ENCODE data around the gene ABCF1.
A peak's percentile ranks its signal among the peaks of the same experiment; 100 is the strongest.

ABCF1 gene

DNA sequence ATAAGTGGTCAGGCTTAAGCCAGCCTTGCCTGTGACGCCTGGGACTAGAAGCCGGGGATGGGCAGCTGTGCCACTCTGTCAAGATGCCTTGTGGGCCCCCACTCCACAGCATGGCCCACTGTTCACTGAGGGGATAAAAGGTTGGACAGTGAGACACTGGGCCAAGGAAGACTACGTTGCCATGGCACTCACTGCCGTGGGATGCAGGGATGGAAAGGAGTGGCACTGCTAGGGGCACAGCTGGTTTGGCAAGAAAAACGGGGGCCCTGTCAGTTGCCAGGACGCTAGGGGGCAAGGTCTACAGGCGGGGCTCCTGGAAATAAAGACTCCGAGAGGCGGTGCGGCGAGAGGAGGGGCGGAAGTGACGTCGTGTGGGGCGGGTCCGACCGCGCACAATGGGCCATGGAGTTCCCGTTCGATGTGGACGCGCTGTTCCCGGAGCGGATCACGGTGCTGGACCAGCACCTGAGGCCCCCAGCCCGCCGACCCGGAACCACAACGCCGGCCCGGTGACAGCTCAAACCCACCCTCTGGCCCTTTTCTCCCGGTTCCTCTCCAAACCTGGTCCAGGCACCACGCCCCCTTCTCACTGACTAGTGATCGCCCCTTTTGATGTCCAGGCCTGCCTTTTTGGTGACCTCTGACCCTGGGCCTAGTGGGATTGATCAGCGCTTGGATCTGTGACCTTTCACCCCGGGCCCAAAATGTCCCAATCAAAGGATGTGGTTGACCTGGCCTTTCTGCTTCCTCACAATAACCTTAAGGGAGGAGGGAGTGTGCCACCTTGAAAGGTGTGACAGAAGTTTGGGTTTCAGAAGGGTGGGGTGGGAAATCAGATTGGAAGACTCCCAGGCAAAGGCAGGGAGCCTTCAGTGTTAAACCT, 55.5 kb downstream of the ABCF1 start, which contains the start of gene ATAT1:
Gene ATAT1, plus strand, starts transcription at position 391 of the 883 bp plus-strand sequence.
- peak; percentile 36 for TF ChIP-seq CTCF (IDR thresholded peaks at IDR 0.05; ENCODE audit: insufficient read depth, missing control alignments)
- FAIRE-seq = no peak
- peak; percentile 82 for DNase-seq (ENCODE audit: insufficient read length, low spot score)

DNA sequence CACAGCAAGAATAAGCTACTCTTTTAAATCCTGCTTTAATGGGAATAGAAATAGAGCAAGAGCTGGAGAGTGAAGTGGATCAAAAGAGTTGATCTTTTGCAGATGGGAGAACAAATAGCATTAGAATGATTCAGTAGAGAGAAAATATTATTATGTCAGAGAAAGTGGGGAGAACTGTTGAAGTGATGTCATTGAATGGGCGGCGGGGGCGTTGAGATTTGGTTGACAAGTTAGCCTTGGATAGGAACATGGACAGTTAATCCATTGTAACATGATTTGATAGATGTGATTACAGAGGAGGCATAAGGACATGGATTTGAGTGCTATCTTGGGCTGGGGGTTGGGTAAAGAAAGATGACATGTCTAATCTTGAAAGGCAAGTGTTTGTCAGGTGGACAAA, 64.6 kb downstream of the ABCF1 start:
- TF ChIP-seq CTCF (IDR thresholded peaks at IDR 0.05; ENCODE audit: insufficient read depth, missing control alignments) = no peak
- DNase-seq (ENCODE audit: insufficient read length, low spot score) = no peak
- no peak for FAIRE-seq

GRCh38 chr6:30640481-30640880, 69.2 kb downstream of the ABCF1 start:
- TF ChIP-seq CTCF (IDR thresholded peaks at IDR 0.05; ENCODE audit: insufficient read depth, missing control alignments) = no peak
- FAIRE-seq = no peak
- DNase-seq (ENCODE audit: insufficient read length, low spot score) = no peak

DNA sequence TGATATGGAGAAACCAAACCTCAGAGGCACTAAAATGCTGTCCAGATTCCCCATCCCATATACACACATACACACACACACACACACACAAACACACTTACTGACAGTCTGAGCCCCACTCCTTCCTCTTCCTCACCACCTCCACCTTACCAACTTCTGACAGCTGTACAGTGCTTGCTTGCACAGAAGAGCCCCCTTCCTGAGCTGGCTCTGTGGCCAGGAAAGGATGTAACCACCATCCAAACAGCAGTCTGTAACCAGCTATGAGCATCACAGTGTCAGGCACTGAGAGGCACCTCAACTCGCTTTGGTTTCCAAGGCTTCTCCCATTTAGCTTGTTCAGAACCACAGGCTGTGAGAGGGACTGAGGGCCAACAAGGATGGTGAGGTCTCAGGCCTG, 69.8 kb downstream of the ABCF1 start:
- no peak for FAIRE-seq
- TF ChIP-seq CTCF (IDR thresholded peaks at IDR 0.05; ENCODE audit: insufficient read depth, missing control alignments) = no peak
- no peak for DNase-seq (ENCODE audit: insufficient read length, low spot score)

All from D721Med (cell line).